Measurements from ENCODE around the gene SLC29A1.

SLC29A1 gene

DNA sequence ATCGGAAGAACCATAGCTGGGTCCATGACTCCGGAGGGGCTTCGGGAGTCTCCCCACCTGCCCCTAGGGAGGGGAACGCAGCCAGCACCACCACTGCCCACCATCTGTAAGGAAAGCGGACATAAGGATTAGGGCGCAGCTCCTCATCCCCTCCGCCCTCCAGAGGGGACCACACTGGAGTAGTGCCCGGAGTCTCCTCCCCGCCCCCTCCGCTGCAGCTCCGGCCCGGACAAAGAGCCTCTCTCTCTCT is 33.3 kb downstream of the SLC29A1 start:
- DNase-seq = peak; percentile 81

DNA sequence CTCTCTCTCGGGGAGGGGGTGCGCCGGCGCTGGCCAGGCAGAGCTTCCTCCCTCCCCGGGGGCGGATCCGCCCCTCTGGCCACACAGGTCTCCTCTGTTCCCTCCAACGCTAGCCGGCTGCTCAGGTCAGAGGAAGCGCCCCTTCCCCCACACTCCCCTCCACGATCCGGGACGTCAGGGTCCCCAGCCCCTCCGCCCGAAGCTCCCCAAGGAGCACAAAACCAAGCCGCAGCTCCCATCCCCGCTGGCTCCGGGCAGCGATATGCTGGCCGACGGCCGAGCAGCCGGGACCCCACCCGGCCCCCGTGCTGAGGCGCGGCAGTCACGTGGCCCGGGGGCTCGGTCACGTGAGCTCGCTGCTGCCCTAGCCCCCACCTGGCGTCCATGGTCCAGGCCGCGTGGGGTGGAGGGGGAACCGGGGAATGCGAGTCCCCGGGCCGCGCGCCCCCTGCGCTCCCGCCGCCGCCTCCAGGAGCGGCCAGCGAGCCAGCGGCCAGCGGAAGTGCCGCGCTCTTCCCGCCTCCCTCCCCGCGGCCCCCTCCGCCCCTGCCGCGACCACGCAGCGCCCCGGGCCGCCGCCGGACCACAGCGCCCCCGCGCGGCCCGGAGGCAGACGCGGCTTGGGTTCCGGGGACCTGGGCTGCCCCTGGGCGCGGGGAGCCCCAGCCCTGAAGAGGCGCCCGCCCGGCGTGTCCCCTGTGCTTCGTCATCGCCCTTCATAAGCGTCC is 33.8 kb downstream of the SLC29A1 start, which contains the start of gene SLC35B2:
SLC35B2 (minus strand) TSS at position 504 of the 728 bp plus-strand sequence; CDS start at position 386, 118 bp downstream.
- DNase-seq = peak; percentile 85

DNA sequence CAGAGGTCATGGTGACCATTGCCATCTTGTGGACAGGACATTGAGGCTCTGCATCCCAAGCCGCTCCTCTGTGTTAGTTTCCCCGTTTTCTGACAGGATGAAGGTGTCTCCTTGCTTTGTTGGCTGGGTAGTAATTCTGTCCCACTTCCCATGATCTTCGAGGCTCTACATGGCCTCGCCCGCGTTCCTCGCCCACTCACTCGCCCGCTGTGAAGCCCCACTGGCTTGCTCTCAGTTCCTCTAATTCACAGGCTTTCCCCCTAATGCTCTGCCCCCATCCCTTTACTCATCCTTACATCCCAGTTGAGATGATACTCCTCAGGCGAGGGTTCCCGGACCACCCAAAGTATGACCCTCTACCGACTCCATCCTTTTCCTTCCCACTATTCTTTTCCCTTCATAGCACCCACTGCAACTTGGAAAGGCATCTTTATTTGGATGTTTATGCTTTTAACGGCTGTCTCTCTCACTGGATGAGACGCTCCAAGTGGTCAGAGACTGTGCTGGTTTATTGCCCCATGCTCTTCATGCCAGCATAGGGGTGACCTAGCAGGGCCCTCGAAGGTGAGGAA is 34.4 kb downstream of the SLC29A1 start:
- DNase-seq = no peak

DNA sequence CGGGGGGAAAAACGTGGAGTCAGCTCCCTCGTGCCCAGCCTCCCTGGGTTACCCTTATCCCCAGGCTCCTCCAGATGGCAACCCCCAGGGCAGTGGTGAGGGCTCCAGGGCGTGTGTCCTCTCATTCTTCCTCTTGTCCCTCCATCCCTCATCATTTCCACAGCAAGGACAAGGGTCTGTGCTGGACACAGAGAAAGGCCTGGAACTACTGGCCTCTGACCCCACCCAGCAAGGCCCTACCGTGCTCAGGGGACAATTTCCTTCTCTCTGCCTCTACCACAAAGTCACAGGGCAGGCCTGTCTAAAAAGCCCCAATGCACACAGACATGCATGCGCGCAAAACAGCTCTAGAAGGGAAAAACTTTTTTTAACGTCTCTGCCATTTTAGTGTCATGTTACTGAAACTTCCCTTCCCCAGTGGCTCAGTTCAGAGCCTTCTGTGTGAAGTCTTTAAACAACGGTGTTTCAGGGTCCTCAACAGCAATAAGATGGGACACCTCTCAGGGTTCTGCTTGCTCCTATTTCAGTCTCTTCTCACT is 35.0 kb downstream of the SLC29A1 start:
- DNase-seq = no peak

DNA sequence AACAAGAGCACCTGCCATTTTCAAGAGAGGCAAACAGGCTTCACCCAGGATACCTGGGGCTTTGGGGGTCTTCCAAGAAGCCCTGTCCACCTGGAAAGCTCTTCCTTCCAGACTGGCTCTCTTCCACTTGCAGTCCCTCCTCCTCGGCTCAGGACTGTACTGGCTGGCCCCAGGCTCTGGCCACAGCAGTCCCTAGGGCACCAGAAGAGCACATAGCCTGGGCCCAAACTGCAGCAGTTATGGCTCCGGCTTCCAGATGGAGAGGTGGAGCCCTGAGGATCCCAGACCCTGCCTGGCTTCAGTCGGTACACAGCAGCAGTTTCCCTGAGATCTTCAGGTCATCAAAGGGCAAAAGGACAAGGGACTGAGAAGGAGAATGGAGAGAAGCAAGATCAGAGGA is 35.5 kb downstream of the SLC29A1 start:
- DNase-seq = no peak

DNA sequence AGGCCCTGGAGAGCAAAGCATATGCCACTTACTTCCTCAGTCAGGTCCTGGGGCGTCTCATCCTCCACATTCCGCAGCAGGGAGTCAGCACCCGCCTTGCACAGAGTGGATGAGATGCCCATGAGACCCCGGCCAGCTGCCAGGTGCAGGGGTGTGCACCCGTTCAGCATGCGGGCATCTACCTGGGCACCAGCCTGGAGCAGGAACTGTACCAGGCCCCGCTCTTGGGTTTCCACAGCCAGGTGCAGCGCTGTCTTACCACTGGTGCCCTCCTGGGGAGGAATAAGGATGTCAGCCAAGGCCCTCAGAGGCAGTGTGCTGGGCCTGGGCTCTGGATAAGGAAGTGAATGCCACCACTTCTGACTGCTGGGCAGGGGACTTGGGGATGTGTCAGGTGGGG is 36.6 kb downstream of the SLC29A1 start:
- no peak for DNase-seq

DNA sequence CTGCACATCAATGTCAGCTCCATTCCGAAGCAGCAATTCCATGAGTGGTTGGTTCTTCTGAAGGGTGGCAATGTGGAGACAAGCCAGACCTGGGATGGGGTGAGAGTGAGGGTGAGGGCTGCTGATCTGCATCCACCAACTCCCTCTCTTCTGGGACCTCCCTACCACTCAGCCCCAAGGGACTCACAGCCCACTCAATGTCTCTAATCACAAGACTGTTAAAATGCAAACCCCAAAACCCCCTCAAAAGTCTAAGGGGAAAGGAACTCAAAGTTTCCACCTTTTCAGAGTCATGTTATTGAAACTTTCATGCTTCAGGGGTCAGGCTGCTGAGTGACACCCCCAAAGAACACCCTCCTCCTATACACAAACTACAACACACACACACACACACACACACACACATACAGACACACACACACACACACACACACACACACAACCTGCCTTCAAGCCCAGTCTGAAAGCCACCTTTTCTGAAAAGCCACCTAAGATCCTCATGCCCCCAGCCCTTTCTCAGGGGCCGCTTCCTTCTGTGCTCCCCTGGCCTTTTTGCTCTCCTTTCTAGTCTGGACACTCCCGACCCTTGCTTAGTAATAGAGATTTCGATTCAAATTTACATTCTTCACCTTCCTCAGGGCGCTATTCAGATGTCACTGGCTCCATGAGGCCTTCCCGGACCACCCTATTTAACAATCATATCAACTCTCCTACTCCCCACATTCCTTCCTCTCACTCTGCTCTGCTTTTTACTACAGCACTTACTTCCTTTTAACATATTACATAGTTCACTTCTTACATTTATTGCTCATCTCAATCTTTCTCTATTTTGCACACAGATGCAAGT is 37.3 kb downstream of the SLC29A1 start:
- no peak for DNase-seq

DNA sequence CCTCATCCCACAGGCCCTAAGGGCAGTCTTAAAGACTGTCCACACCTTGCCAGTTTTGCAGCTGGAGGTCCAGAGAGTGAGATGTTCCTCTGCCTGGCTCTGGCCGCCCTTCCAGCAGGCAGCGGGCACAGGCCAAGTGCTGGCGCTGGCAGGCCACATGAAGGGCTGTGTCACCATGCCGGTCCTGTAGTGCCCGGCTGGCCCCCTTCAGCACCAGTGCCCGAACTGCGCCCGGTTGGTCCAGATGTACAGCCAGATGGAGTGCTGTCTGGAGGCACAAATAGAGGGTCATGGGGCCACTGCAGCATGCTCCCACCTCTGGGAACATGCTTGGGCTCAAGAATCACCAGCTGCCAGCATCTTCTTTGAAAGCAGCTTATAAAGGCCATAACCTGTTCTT is 38.2 kb downstream of the SLC29A1 start:
- DNase-seq = no peak

DNA sequence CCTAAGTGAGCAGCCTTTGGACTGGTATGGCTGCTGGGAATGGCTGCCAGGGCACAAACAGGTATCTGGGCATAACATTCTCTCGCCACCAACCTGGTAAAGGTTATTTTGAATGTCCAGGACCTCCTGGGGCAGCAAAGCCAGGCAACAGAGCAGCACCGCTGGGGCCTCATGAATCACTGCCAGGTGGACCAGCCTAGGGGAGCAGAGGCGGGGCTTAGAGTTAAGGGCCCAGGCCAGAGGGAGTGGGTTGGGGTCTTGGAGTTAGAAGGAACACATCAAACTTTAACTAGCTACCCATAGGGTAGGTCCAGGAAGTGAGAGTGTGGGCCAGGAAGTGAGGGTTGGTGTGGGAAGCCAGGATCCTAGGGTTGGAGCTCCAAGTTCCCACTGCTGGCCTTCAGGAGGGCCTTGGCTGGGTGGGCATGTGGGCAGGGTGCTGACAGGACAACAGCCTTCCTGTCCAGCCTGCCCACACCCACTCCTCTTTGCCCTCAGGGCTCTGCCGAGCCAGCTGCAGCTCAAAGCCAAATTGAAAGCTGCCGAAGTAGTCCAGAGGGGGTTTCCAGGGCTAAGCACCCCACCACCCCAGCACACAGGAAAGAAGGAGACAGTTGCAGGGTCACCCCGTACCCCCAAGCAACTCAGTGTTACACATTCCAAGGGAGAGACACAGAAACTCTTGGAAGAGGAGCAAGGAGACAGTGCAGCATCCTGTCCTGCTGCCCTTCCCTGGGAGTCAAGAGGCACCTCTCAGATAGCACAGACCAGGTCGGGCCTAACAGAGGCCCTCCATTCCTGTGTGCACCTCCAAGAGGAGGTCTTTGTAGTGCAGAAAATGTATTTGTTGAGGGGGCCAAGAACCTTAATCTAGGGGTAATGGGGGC is 39.3 kb downstream of the SLC29A1 start:
- DNase-seq = no peak

DNA sequence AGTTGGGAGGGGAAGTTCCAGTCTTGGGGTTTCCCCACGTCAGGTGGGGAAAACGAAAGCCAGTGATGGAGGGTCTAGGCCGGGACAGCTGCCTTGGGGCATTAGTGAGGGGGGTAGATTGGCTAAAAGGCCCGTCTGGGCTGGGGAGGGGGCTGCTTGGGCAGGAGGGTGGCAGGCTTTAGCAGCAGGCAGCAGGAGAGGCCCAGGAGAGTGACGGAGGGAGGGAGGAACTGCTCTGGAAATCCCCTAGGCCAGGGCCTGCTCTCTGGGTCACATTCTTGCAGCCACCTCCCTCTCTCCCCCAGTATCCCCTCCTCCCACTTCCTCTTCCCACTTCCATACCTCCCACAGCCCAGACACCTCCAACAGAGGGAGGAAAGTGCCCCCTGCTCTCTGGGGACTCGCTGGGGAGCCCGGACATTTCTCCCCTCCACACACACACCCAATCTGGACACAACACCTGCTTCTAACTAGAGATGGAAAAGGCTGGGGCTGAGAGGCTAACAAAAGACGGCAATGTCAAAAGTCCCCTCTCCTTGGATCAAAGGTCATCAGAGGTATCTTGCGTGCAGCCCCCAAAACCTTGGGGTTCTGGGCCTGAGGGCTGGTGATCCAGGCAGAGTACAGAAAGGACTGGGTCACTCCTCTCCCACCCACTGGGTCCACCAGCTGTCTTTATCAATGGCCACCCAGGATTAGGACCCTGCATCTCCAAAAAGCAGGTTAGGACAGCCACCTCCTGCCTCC is 40.1 kb downstream of the SLC29A1 start:
- no peak for DNase-seq

DNA sequence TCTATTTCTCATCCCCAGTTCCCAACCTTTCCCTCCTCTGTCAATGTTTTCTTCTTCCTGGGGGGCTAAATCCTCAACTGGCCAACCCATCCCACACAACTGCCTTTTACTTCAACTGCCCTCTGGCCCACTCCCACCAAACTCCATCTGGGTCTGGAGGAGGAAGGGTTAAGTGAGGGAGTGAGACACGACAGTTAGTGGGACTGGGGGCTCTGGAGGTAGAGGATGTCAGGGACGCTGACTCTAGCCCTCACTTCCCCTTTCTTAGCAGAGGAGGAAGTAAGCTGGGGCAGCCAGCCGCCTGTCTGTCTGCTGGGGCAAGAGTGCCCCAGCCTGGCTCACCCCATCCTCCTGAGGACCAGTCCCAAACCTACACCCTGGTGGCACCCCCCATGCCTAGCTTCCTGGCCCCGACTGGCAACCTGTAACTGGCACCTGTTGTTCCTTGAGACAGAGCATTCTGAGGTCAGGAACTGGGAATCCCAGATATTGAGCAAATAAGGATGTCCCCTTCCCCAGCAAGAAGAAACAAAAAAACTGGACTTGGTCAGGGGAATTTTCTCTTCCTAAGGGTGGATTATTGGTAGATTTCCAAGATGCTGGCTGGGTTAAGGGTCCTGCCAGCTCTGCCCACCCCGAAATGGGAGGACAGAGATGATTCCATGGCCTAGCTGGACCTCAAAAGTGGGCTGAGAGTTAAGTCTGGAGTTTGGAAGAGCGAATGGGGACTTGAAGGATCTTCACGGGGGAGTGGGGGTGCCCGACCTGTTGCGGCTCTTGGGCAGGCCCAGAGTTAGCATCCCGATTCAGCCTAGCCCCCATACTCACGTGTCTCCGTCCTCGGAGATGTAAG is 41.0 kb downstream of the SLC29A1 start:
- no peak for DNase-seq

DNA sequence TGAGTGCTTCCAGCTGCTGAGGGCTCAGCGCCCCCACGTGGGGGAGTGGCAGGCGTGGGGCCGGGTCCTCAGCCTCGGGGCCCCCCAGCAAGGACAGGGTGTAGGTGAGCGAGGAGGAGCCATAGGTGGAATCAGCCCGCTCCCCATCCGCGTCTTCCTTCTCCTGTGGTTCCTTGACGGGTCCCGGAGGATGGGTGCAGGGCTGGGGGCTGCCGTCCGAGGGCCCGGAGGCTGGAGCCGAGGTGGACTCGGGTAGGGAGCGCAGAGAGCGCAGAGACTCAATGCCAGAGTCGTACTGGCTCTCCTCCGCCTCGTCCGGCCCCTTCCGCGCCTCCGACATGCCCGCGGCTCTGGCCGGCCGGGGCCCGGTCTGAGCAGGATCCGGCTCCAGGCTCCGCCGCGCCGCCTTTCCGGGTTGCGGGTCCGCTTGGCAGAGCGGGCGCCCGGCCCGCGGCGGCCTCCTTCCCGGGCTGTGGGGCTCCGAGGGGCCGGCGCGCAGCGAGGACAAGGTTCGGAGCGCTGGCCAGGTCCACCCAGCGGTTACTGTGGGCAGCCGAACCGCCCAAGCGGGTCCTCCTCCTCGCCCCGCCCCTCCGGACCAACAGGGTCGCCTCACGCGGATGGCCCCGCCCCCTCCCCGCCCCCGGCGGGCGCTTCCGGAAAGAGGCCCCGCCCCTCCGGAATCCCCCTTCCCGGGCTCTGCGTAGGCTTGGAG is 41.8 kb downstream of the SLC29A1 start, which contains the start of gene NFKBIE:
NFKBIE (minus strand) TSS at position 545 of the 715 bp plus-strand sequence; CDS start at position 340, 205 bp downstream.
- DNase-seq = peak; percentile 96

DNA sequence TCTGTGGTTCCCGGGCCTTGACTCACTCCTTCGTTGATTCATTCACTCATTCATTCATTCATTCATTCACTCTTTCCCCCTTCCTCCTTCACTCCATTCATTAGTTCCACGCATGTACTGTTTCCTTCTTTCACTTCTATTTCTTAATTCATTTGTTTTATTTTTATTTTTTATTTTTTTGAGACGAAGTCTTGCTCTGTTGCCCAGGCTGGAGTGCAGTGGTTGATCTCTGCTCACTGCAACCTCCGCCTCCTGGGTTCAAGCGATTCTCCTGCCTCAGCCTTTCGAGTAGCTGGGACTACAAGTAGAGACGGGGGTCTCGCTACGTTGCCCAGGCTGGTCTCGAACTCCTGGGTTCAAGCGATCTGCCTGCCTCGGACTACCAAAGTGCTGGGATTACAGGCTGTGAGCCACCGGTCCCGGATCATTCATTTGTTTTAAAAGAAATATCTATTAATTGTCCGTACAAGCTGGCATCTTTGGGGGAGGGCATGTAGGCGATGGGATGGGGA is 42.4 kb downstream of the SLC29A1 start:
- DNase-seq = no peak

DNA sequence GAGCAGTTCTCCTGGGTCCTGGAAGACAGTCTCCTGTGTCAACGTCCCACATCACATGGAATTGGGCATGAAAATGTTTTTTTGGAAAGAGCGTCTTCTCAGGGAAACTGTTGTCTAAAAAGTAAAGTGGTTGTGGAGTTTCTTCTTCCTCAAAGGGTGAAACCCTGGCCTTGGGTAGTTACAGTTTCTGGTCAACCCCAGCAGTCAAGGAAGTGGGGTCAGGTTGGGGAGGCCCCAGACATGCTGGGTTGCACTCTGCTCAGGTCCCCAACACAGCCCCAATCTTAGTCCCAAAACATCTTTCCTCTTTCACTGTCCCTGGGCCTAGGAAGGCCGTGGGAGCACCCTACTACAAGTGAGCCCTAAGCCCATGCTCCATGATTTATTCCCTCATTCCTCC is 43.0 kb downstream of the SLC29A1 start:
- no peak for DNase-seq

DNA sequence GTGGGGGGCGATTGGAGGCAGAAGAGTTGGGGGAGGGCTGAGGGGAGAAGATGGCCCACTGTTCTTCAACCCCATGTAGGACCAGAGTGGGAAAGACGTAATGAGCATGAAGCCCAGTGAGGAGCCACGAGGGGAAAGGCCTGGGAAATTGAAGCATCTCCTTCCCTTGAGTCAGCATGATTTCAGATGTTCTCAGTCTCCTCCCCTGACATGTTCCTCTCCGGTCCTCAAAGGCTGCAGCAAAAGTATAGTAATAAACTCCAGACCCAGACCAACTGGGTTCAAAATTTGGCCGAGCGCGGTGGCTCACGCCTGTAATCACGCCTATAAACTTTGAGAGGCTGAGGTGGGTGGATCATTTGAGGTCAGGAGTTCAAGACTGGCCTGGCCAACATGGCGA is 43.9 kb downstream of the SLC29A1 start:
- no peak for DNase-seq

DNA sequence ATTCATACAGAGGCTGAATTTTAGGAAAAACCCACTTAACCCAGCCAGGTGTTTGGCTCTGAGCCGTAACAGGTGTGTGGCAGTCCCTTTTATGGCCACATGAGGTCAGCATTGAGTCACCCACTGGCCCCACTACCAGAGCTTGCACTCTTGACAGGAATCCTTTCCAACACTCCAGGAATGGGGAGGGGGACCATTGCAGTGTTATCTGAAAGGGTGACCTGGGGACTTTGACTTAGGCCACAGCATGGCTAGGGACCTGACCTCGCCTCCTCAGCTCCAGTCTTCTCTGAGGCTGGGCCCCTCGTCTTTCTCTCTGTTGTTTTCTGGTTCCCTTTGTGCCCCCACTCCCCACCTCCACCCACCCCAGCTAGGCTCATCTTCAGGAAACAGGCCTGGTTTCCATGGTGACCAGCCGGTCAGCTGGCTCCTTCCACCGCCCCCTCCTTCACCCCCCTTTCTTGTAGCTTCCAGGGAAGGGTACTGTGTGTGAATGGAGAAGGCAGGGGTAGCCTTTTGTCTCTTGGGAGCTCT is 44.8 kb downstream of the SLC29A1 start:
- DNase-seq = peak; percentile 75

DNA sequence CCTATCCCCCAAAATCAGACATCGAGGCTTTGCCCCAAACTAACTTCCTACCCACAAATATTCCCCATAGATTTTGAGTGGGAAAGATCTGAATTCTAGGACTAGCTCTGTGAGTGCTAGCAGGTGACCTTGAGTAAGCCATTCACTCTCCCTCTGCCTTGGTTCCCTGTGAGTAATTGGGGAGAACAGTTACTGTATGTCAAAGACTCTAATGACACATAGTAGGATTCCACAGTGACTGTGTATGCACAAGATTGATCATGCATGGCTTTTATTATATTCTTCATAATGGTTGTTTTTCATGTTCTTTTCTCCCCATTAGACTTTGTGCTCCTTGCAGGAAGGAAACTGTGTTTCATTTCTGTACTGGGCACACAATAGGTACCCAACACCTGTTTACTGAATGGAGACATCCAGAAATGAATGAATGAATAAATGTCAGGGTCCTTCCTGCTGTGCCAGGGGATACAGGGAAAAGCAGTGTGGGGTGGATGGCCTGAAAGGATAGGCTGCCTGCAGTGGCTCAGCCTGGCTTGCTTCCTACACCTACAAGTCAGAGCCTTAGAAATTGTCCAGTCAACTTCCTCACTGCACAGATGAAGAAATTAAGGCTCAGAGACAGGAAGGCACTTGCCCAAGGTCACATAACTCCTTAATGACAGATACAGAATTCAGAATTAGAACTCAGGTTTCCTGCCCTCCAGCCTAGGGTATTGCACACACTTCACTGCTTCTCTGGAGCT is 46.0 kb downstream of the SLC29A1 start:
- no peak for DNase-seq

DNA sequence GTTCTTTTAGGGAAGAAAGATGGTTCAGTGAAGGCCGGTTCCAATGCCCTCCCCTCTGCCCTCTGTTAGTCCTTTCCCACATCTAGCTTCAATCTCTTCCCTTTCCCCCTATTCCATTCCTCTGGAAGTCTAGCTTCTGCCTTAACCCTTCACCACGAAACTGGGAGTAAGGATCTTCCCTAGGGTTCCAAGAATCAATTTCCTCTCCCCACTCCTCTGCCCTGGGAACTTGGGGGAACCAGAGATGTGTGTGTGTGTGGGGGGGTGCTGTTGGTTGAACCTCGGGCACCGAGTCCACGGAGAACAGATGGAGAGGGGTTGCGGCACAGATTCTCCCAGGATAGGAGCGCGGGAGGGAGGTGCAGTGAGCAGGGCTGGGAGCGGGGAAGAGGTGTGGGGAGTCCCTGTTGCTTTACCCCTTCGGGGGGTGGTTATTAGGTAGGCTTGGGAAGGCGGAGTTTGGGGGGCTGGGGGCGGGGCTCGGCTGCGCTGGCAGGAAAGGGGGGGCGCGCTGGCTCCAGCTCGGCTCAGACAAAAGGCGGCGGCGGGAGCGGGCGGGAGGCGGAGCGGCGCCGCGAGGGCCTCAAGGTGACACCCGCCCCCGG is 46.6 kb downstream of the SLC29A1 start, which contains the start of gene TMEM151B:
TMEM151B (plus strand) TSS at position 530 of the 605 bp plus-strand sequence. CDS start 293 bp downstream, outside the sequence.
- DNase-seq = no peak
